Cardiac septum (tissue), 1 donor: ENCODE data around the gene UBE4B. TPM values are rescaled to one million over a fixed set of nuclear protein-coding genes. Genes with fewer than 3 reads are reported as not detected.
"Not testable (repeated sequence)": the region's sequence is repeated elsewhere in the genome, so short reads cannot be mapped to it uniquely, and the experiment has no call there.

Experiments
- DNase-seq: peaks from one replicate; pipeline ENCODE4 v3.0.0-alpha.2; 2020; ENCODE audit warnings: low spot score
- intact Hi-C: fragments of 100-400 bp; cut with DNase I; formaldehyde crosslinking; loops from one replicate; pipeline ENCODE4 v1.14.0; 2022
- microRNA-seq: library from miRNA; unstranded; fragments of <30 nt; microRNA quantifications from one replicate; pipeline ENCODE4 v1.2.0, GENCODE V29; 2020
- total RNA-seq: library from RNA; stranded (reverse); fragmentation: NEBNext Ultra II Directional; extraction: Animal tissue kit (Norgen Biotek cat#: 25700); gene quantifications from one replicate; pipeline ENCODE4 v1.2.1, GENCODE V29; 2021
- donor health status: DM: no; HTN: no; CAD: no.

Gene UBE4B
- total RNA-seq, 1 donor from 2014 or later: 62.1 TPM

DNA sequence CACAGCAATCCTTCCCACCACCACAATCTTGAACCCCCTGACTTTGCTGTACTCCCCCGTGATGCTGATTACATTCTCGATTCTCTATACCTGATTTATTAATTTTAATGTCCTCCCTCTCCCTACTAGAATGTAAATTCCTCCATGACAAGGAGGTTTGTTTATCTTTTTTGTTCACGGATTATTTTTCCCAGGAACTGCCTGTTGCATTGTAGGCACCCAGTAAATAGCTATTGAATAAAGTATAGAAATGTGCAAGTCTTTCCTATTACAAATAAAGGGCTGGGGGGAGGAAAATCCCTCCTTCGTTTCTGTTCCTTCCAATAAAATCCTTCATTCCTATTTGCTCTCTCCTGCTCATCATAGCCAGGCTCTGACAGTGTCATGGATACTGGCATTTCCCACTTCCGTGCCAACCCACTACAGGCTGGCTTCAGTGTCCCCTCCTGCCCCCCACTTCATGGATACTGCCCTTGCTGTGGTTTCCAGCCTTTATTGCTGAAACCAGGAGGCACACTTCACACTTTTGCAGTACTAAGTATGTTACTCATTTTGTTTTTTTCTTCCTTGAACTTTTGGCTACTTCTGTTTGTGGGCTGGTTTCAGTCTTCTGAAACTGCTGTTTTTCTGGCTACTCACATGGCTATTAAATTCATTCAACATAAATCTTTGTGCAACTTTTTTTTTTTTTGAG lies 185.1 kb downstream of the UBE4B start:
- no peak for DNase-seq
- intact Hi-C loops: loop anchor here (5.0 kb wide), 1 partner anchor 34 kb away; no protein-coding TSS in a partner anchor

DNA sequence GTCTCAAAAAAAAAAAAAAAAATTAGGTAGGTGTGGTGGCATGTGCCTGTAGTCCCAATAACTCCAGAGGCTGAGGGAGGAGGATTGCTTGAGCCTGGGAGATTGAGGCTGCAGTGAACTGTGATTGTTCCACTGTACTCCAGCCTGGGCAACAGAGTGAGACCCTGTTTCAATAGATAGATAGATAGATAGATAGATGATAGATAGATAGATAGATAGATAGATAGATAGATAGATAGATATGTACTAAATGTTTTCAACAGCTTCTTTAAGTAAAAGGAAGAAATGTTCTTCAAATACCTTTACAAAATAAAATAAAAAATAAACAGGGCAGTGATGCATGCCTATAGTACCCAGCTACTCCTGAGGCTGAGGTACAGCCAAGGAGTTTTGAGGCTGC lies 187.4 kb downstream of the UBE4B start:
- DNase-seq: no peak
- intact Hi-C loops: no loop called here

DNA sequence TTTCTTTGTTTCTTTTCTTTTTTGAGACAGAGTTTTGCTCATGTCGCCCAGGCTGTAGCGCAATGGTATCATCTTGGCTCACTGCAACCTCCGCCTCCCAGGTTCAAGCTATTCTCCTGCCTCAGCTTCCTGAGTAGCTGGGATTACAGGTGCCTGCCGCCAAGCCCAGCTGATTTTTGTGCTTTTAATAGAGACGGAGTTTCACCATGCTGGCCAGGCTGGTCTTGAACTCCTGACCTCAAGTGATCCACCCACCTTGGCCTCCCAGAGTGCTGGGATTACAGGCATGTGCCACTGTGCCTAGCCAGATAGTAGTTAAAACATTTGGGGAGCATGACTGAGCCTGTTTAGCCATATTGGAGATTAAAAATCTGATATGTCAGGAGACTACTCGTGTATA lies 187.9 kb downstream of the UBE4B start:
- DNase-seq, intact Hi-C loops: not testable (repeated sequence)

DNA sequence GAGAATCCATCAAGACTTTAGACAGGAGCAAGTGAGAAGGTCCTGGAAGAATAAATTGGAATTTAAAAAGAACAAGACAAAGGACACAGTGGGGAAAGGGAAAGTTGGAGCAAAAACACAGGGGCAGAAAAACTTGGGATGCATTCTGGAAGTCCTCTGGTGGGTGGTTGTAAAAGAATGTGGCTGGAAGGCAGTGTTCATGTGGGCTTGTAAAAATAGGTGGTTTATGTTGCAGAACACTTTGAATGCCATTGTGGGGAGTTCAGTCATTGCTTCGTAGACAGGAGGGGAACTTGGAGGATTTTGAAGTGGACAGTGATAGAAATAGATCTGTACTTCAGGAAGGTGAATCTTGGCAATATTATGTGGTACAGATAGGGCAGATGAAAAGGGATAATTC lies 192.8 kb downstream of the UBE4B start:
- intact Hi-C loops: no loop called here
- no peak for DNase-seq

DNA sequence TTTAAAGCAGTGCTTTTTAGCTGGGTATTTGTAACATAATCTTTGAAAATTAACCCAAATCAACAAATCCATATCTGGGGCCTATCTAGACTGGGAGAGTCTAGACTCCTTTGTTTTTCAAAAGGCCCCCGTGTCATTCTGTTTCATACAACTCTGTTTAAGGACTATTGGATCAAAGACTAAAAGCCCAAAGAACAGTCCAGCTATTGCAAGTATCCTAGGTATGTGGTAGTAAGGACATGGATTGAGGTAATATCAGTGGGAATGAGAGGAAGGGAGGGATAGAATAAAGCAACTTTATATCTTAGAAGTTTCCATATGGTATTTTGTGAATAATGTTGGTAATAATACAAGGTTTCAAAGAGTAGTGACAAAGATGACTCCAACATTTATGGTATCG lies 195.8 kb downstream of the UBE4B start:
- DNase-seq: no peak
- intact Hi-C loops: no loop called here

DNA sequence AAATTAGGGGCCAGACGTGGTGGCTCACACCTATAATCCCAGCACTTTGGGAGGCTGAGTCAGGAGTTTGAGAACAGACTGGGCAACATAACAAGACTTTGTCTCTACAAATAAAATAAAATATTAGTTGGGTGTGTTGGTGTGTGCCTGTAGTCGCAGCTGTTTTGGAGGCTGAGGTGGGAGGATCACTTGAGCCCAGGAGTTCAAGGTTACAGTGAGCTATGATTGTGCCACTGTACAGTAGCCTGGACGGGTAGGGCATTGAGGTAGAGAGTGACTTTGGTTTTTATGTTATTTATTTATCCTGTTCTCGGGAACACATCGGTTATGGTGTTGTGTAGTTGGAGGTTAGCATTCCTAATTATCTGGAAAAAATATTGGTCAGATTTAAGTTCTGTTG lies 197.1 kb downstream of the UBE4B start:
- no peak for DNase-seq
- intact Hi-C loops: no loop called here

Small RNA genes lying within 50 kb of the gene (microRNA-seq; reads per million reads assigned to microRNA genes)
- gene MIR1273D: not detected

Other genes with a start within 250 kb of the UBE4B start
- 59.1 TPM for gene CLSTN1, start 209.0 kb upstream of the UBE4B start, total RNA-seq
- gene CTNNBIP1, start 122.7 kb upstream of the UBE4B start, total RNA-seq: 19.3 TPM
- 29.7 TPM for gene LZIC, start 89.6 kb upstream of the UBE4B start, total RNA-seq
- 18.5 TPM for gene NMNAT1, start 89.5 kb upstream of the UBE4B start, total RNA-seq
- gene RBP7, start 35.7 kb upstream of the UBE4B start, total RNA-seq: 7.4 TPM
- 93.6 TPM for gene KIF1B, start 177.6 kb downstream of the UBE4B start, total RNA-seq